Fibroblast of the conjunctiva (primary cell): ENCODE measurements around the gene MPHOSPH9.
A peak's percentile ranks its signal among the peaks of the same experiment; 100 is the strongest.

Experiments used
- DNase-seq: peaks from one replicate; pipeline ENCODE4 v3.0.0-alpha.2; 2010; ENCODE audit warnings: low read depth

Gene MPHOSPH9

GRCh38 chr12:123127182-123127495 is 105.8 kb downstream of the MPHOSPH9 start:
- no peak for DNase-seq

- peak; percentile 91 for DNase-seq
Measured at GRCh38 chr12:123126294-123127181, 106.4 kb downstream of the MPHOSPH9 start.

GRCh38 chr12:123122626-123123025 is 110.3 kb downstream of the MPHOSPH9 start:
- no peak for DNase-seq

GRCh38 chr12:123121670-123122069 is 111.3 kb downstream of the MPHOSPH9 start:
- DNase-seq, result no peak

GRCh38 chr12:123120452-123121166 is 112.3 kb downstream of the MPHOSPH9 start:
- DNase-seq, result no peak

GRCh38 chr12:123119808-123120207 is 113.1 kb downstream of the MPHOSPH9 start:
- no peak for DNase-seq

GRCh38 chr12:123118497-123118896 is 114.4 kb downstream of the MPHOSPH9 start:
- no peak for DNase-seq

GRCh38 chr12:123115409-123116121 is 117.4 kb downstream of the MPHOSPH9 start:
- DNase-seq, result peak; percentile 78

- DNase-seq, result no peak
Measured at GRCh38 chr12:123114304-123115083, 118.4 kb downstream of the MPHOSPH9 start.

GRCh38 chr12:123113026-123113425 is 119.9 kb downstream of the MPHOSPH9 start:
- DNase-seq, result no peak

- no peak for DNase-seq
Measured at GRCh38 chr12:123111498-123112165, 121.3 kb downstream of the MPHOSPH9 start.

GRCh38 chr12:123109319-123109772 is 123.6 kb downstream of the MPHOSPH9 start:
- no peak for DNase-seq

GRCh38 chr12:123108682-123109066 is 124.3 kb downstream of the MPHOSPH9 start:
- no peak for DNase-seq

GRCh38 chr12:123107926-123108681 is 124.8 kb downstream of the MPHOSPH9 start:
- DNase-seq, result no peak

GRCh38 chr12:123106640-123107359 is 126.1 kb downstream of the MPHOSPH9 start:
- no peak for DNase-seq

GRCh38 chr12:123105211-123105826 is 127.6 kb downstream of the MPHOSPH9 start:
- no peak for DNase-seq

- no peak for DNase-seq
Measured at GRCh38 chr12:123104809-123105208, 128.1 kb downstream of the MPHOSPH9 start.
